Ectodermal cell (in vitro differentiated cells): ENCODE results near the gene CNIH3.

ENCODE experiments used
- H3K27ac ChIP-seq: 2 replicates; pipeline ENCODE4 v1.7.0; 2013; ENCODE audit warnings: mild to moderate bottlenecking, low read depth, low read length; ENCODE audit not compliant: insufficient read depth, poor library complexity, severe bottlenecking
- H3K27me3 ChIP-seq: 2 replicates; pipeline ENCODE4 v1.7.0; 2013; ENCODE audit warnings: mild to moderate bottlenecking, low read length; ENCODE audit not compliant: insufficient read depth, control insufficient read depth, poor library complexity, severe bottlenecking
- H3K36me3 ChIP-seq: one replicate; pipeline ENCODE4 v1.7.0; 2013; ENCODE audit warnings: low read length; ENCODE audit not compliant: control insufficient read depth, insufficient read depth
- H3K4me1 ChIP-seq: one replicate; pipeline ENCODE4 v1.7.0; 2013; ENCODE audit warnings: low read length; ENCODE audit not compliant: control insufficient read depth, insufficient read depth
- H3K4me3 ChIP-seq: 2 replicates; pipeline ENCODE4 v1.7.0; 2013; ENCODE audit warnings: low read depth, low read length, control low read depth; ENCODE audit not compliant: insufficient read depth
- H3K9me3 ChIP-seq: 2 replicates; pipeline ENCODE4 v1.7.0; 2013; ENCODE audit warnings: mild to moderate bottlenecking, low read length, moderate library complexity; ENCODE audit not compliant: control insufficient read depth
- WGBS, 2 experiments: methylation state at CpG; one replicate each; pipeline ENCODE4 v1.1.7; 2013; ENCODE audit warnings: missing lambda C conversion rate in 2 of 2; 5-methylcytosine and 5-hydroxymethylcytosine counted together

Gene CNIH3

GRCh38 chr1:224623743-224624333, 7.7 kb downstream of the CNIH3 start:
- Histone ChIP-seq H3K4me3 (no peak overlapping the region), H3K9me3 (no peaks in the 10 kb centered on the region), H3K36me3 (no peaks in the 10 kb centered on the region), H3K27ac (no peak overlapping the region), H3K4me1 (no peaks in the 10 kb centered on the region), H3K27me3 (peaks cover 22% of the 10 kb centered on the region)
- 90 to 91% methylated on average over 7 of the region's 7 CpGs for WGBS, 2 experiments

GRCh38 chr1:224624432-224624831, 8.3 kb downstream of the CNIH3 start:
- 91 to 95% methylated on average over 4 of the region's 4 CpGs for whole genome bisulfite sequencing, 2 experiments
- Histone ChIP-seq H3K4me3 (no peak overlapping the region), H3K36me3 (no peaks in the 10 kb centered on the region), H3K27ac (no peak overlapping the region), H3K4me1 (no peaks in the 10 kb centered on the region), H3K9me3 (no peaks in the 10 kb centered on the region), H3K27me3 (peaks cover 16% of the 10 kb centered on the region)

GRCh38 chr1:224626042-224626441, 9.9 kb downstream of the CNIH3 start:
- H3K4me1 ChIP-seq = no peaks in the 10 kb centered on the region
- no peaks in the 10 kb centered on the region for H3K36me3 ChIP-seq
- peaks cover under 1% of the 10 kb centered on the region for H3K27me3 ChIP-seq
- no peak overlapping the region for H3K27ac ChIP-seq
- no peak overlapping the region for H3K4me3 ChIP-seq
- WGBS, 2 experiments = 100% methylated on average over 1 of the region's 1 CpG
- H3K9me3 ChIP-seq = no peaks in the 10 kb centered on the region

- Histone ChIP-seq H3K4me1 (peaks cover 11% of the 10 kb centered on the region), H3K9me3 (no peaks in the 10 kb centered on the region), H3K27ac (no peak overlapping the region), H3K27me3 (no peaks in the 10 kb centered on the region), H3K36me3 (no peaks in the 10 kb centered on the region), H3K4me3 (no peak overlapping the region)
- WGBS, 2 experiments = 92 to 97% methylated on average over 4 of the region's 4 CpGs
These were observed 13.8 kb downstream of the CNIH3 start for GRCh38 chr1:224629965-224630364.

GRCh38 chr1:224631462-224632115, 15.5 kb downstream of the CNIH3 start:
- H3K4me1 ChIP-seq = peaks cover 11% of the 10 kb centered on the region
- no peaks in the 10 kb centered on the region for H3K9me3 ChIP-seq
- H3K36me3 ChIP-seq = no peaks in the 10 kb centered on the region
- WGBS, 2 experiments = 77 to 80% methylated on average over 6 of the region's 6 CpGs
- no peak overlapping the region for H3K27ac ChIP-seq
- no peaks in the 10 kb centered on the region for H3K27me3 ChIP-seq
- H3K4me3 ChIP-seq = no peak overlapping the region

- Histone ChIP-seq H3K27ac (no peak overlapping the region), H3K9me3 (no peaks in the 10 kb centered on the region), H3K27me3 (no peaks in the 10 kb centered on the region), H3K4me3 (no peak overlapping the region), H3K36me3 (no peaks in the 10 kb centered on the region), H3K4me1 (peaks cover 11% of the 10 kb centered on the region)
- 93 to 95% methylated on average over 5 of the region's 5 CpGs for WGBS, 2 experiments
These were observed 16.3 kb downstream of the CNIH3 start for GRCh38 chr1:224632381-224632871.

GRCh38 chr1:224632921-224633321, 16.8 kb downstream of the CNIH3 start:
- no peak overlapping the region for H3K27ac ChIP-seq
- no peaks in the 10 kb centered on the region for H3K9me3 ChIP-seq
- peaks cover 11% of the 10 kb centered on the region for H3K4me1 ChIP-seq
- no peaks in the 10 kb centered on the region for H3K36me3 ChIP-seq
- H3K4me3 ChIP-seq = no peak overlapping the region
- no peaks in the 10 kb centered on the region for H3K27me3 ChIP-seq
- WGBS, 2 experiments = 74 to 76% methylated on average over 8 of the region's 8 CpGs

- peaks cover 11% of the 10 kb centered on the region for H3K4me1 ChIP-seq
- no peaks in the 10 kb centered on the region for H3K9me3 ChIP-seq
- H3K27me3 ChIP-seq = no peaks in the 10 kb centered on the region
- H3K36me3 ChIP-seq = no peaks in the 10 kb centered on the region
- H3K4me3 ChIP-seq = no peak overlapping the region
- no peak overlapping the region for H3K27ac ChIP-seq
- 89 to 91% methylated on average over 5 of the region's 5 CpGs for WGBS, 2 experiments
These were observed 19.2 kb downstream of the CNIH3 start for GRCh38 chr1:224635356-224635755.

- H3K36me3 ChIP-seq = no peaks in the 10 kb centered on the region
- peaks cover 4% of the 10 kb centered on the region for H3K4me1 ChIP-seq
- WGBS, 2 experiments = 90 to 95% methylated on average over 5 of the region's 5 CpGs
- H3K27me3 ChIP-seq = no peaks in the 10 kb centered on the region
- no peak overlapping the region for H3K27ac ChIP-seq
- no peaks in the 10 kb centered on the region for H3K9me3 ChIP-seq
- no peak overlapping the region for H3K4me3 ChIP-seq
These were observed 21.4 kb downstream of the CNIH3 start for GRCh38 chr1:224637515-224637914.

- Histone ChIP-seq H3K9me3 (no peaks in the 10 kb centered on the region), H3K4me1 (no peaks in the 10 kb centered on the region), H3K27ac (no peak overlapping the region), H3K27me3 (no peaks in the 10 kb centered on the region), H3K4me3 (no peak overlapping the region), H3K36me3 (no peaks in the 10 kb centered on the region)
- WGBS, 2 experiments = 94 to 95% methylated on average over 7 of the region's 7 CpGs
These were observed 21.8 kb downstream of the CNIH3 start for GRCh38 chr1:224637936-224638335.
